Endothelial cell of hepatic sinusoid (primary cell): ENCODE measurements around the gene SMIM12.

Experiments
- in situ Hi-C: cut with HindIII; loops from 2 replicates; pipeline ENCODE4 v1.10.0; 2017; ENCODE audit warnings: low sequenced_read_pairs

The SMIM12 gene

GRCh38 chr1:34874296-34874952 is 14.9 kb upstream of the SMIM12 start:
- in situ Hi-C loops, result no loop called here

- in situ Hi-C loops, result no loop called here
These were observed 12.6 kb upstream of the SMIM12 start for GRCh38 chr1:34872133-34872503.

- in situ Hi-C loops, result no loop called here
These were observed 12.0 kb upstream of the SMIM12 start for GRCh38 chr1:34871443-34872132.

GRCh38 chr1:34870395-34870794 is 10.8 kb upstream of the SMIM12 start:
- in situ Hi-C loops, result no loop called here

- in situ Hi-C loops, result loop anchor here (5.0 kb wide), 2 partner anchors 58 to 92 kb away; partner anchors contain the start of gene DLGAP3
These were observed 10.2 kb upstream of the SMIM12 start for GRCh38 chr1:34869760-34870159.

- in situ Hi-C loops, result loop anchor here (5.0 kb wide), 2 partner anchors 59 to 91 kb away; partner anchors contain the start of gene DLGAP3
These were observed 8.9 kb upstream of the SMIM12 start for GRCh38 chr1:34868230-34869049.

- in situ Hi-C loops, result loop anchor here (5.0 kb wide), 2 partner anchors 60 to 90 kb away; partner anchors contain the start of gene DLGAP3
These were observed 7.9 kb upstream of the SMIM12 start for GRCh38 chr1:34867415-34867814.

- in situ Hi-C loops, result loop anchor here (5.0 kb wide), 2 partner anchors 61 to 89 kb away; partner anchors contain the start of gene DLGAP3
These were observed 7.2 kb upstream of the SMIM12 start for GRCh38 chr1:34866762-34867109.

- in situ Hi-C loops, result loop anchor here (5.0 kb wide), 2 partner anchors 61 to 89 kb away; partner anchors contain the start of gene DLGAP3
These were observed 6.6 kb upstream of the SMIM12 start for GRCh38 chr1:34865981-34866761.

- in situ Hi-C loops, result loop anchor here (5.0 kb wide), 2 partner anchors 62 to 88 kb away; partner anchors contain the start of gene DLGAP3
These were observed 6.0 kb upstream of the SMIM12 start for GRCh38 chr1:34865573-34865972.

GRCh38 chr1:34864759-34865158 is 5.2 kb upstream of the SMIM12 start:
- in situ Hi-C loops, result loop anchor here (5.0 kb wide), 3 partner anchors 63 to 318 kb away; partner anchors contain the start of gene DLGAP3

- in situ Hi-C loops, result loop anchor here (5.0 kb wide), 1 partner anchor 319 kb away; no protein-coding TSS in a partner anchor
These were observed 4.0 kb upstream of the SMIM12 start for GRCh38 chr1:34863501-34863900.

- in situ Hi-C loops, result no loop called here
These were observed 576 bp downstream of the SMIM12 start for GRCh38 chr1:34858901-34859445.

GRCh38 chr1:34856697-34857096 is 2.9 kb downstream of the SMIM12 start:
- in situ Hi-C loops, result no loop called here

GRCh38 chr1:34852677-34853217 is 6.8 kb downstream of the SMIM12 start:
- in situ Hi-C loops, result no loop called here

- in situ Hi-C loops, result no loop called here
These were observed 8.0 kb downstream of the SMIM12 start for GRCh38 chr1:34851431-34852105.

- in situ Hi-C loops, result no loop called here
These were observed 9.2 kb downstream of the SMIM12 start for GRCh38 chr1:34850382-34850781.

GRCh38 chr1:34847094-34847493 is 12.5 kb downstream of the SMIM12 start:
- in situ Hi-C loops, result no loop called here

- in situ Hi-C loops, result no loop called here
These were observed 13.3 kb downstream of the SMIM12 start for GRCh38 chr1:34846265-34846664.
